ENCODE results near the gene CCDC18.

DNA sequence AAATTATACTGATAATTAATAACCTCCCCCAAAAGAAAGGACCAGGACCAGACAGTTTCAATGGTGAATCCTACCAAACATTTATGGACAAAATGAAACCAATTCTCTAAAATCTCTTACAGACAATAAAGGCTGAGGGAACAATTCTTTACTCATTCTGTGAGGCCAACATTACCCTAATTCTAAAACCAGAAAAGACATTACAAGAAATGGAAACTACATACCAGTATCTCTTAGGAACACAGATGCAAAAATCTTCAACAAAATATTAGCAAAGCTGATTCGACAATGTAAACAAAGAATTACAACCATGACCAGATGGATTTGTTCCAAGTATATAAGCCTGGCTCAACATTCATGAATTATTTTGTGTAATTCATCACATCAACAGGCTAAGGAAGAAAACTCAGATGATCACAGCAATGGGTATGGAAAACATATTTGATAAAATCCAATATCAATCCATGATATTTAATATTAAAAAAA lies 8.9 kb upstream of the CCDC18 start:
- no peak for TF ChIP-seq YY1 (IDR thresholded peaks at IDR 0.05; ENCODE audit: insufficient read depth, insufficient read length)
- TF ChIP-seq ZNF274 (IDR thresholded peaks at IDR 0.05; ENCODE audit: low read depth, low read length), result no peak

Measured in NT2/D1 (cell line).